GM21786 (cell line): ENCODE measurements around the gene MVB12B.

ENCODE experiments used
- ATAC-seq: cut with Tn5 transposase; IDR thresholded peaks from one replicate; pipeline ENCODE4 v1.9.1; 2021; ENCODE audit not compliant: unreplicated experiment

The MVB12B gene

DNA sequence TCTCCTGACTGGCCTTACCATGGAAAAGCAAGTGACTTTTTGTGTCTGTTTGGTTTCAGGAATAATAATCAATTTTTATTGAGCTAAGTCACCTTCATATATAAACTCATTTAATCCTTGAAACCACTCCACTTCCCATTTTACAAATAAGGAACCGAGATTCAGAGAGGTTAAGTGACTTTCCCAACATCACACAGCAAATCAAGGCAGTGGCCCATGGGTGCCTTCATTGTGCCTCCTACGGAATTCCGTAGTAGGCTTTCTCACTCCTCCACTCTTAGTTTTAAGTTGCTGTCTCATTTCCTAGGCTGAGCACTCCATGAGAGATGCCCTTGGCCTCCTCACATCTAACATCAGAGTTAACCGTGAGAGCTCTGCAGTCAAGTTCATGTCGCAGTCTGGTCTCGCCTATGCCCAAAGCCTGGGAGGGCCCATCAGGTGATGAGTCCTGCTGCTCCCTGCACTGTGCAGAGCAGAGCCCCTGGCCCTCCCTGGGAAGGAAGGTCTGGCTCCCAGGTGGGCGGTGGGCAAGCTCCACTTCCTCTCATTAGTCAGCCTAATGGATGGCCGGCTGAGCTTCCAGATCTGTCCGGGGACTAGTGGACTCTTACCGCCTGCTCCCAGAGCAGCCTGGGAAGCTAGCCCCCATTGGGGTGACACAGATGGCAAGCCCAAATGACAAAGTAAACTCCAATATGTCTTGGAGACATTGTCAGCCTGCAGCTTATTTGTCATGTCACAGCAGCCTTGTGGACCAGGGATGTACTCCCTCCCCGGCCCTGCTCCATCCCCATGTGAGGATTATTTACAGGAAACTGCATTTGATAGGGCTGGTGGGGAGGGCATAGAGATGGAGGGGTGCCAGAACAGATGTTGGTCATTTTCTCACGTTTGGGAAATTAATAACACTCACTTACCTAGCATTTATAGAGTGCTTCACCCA is 123.4 kb downstream of the MVB12B start:
- ATAC-seq, result no peak

DNA sequence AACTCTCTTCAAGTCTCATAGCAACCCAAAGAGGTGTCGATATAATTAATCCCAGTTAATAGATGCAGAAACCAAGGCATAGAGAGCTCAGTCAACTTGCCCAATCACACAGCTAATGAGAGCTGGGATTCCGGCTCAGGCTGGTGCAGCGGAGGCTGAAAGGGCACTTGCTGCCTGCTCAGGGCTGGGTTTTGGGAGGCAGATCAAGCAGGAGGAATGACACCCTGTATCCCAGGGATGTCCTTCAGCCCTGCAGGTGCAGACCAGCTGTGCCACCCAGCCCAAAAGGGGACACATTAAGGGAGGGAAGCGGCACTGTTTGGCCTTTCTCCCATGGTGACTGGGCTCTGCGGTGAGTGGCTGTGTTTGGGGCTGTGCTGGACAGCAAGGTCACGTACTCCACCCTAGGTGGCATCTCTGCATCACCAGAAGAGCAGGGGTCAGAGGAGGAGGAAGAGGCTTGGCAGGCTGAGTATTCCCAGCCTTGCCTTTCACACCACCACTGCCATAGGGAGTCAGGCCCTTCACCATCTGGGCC is 124.1 kb downstream of the MVB12B start:
- no peak for ATAC-seq

DNA sequence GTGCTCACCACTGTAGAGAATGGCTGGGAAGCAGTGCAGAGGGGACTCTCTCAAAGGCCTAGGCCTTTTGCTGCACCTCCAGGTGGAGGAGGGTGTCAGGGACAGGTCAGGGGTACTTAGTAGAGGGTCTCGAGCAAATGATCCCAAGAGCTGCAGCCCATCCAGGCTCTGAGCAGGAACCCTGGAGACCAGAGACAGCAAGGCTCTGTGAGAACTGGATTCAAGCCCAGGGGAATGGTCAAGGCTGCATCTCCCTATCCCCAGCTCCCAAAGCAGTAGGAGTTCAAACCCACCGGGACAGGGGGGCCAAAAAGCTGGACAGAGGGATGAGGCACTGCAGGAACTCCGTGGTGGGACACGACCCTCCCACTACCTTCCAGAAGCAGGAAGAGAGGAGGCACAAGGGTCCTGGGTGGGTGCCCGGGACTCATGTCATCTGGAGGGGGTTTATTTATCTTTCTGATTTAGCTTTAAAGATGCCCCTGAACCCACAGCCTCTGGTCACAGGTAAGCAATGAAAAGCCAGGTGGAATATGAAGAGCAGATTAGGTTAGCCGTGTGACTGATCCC is 124.8 kb downstream of the MVB12B start:
- ATAC-seq, result no peak

- no peak for ATAC-seq
Measured at GRCh38 chr9:126452106-126452505, 125.5 kb downstream of the MVB12B start.

- no peak for ATAC-seq
Measured at GRCh38 chr9:126453156-126453963, 126.7 kb downstream of the MVB12B start.

GRCh38 chr9:126454215-126454614 is 127.6 kb downstream of the MVB12B start:
- ATAC-seq, result no peak

DNA sequence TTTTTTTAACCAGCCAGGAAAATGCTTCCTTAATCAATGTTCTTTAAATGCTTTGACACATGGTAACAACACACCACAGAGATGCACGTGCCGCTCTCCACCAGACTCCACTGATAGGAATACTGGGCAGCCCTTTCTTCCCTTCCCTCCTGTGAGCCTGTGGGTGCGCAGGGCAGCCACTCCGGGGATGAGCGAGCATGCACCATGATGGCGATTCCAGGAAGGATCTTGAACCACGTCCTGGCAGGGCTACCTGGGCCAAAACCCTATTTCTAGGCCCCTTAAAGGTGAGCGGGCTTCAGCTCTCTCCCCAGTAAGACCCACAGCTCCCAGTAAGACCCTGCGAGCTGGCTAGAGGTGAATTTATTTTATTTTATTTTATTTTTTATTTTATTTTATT is 128.2 kb downstream of the MVB12B start:
- no peak for ATAC-seq

DNA sequence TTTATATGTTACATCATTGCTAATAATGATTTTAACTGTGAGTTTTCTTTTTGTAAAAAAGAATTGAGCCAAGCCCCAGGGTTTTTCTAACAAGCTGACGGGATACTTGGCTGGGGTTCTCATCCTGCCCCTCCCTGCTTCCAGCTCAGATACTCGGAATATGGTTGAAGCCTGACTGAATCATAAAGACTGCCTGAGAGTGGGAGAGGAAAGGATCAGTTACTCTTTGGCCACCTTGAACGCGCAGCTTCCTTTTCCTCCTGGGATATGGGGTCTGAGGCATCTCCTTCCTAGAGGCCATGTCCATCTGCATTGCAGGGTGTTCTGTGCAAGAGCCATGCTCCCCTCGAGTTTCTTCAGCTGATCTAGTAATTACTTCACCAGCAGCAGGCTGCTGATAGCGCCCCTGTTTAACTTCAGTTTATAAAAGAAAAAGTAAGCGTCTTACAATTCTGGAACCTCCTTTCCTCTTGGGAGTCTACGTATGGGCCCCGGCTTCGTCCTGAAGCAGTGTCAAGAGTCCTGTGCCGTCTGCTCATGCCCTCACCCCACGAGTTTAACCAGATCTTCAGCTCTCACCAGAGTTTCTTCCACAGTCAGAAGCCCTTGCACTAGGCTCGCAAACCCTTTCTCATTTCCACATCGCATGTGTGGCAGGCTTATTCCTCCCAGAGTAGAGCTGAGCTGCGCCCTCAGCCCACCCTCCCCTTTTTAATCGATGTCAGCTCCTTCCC is 130.0 kb downstream of the MVB12B start:
- no peak for ATAC-seq

- no peak for ATAC-seq
Measured at GRCh38 chr9:126457175-126457547, 130.5 kb downstream of the MVB12B start.

GRCh38 chr9:126457890-126458289 is 131.3 kb downstream of the MVB12B start:
- no peak for ATAC-seq

GRCh38 chr9:126459126-126459525 is 132.5 kb downstream of the MVB12B start:
- ATAC-seq, result no peak

GRCh38 chr9:126459546-126459945 is 132.9 kb downstream of the MVB12B start:
- ATAC-seq, result no peak

GRCh38 chr9:126459965-126460843 is 133.6 kb downstream of the MVB12B start:
- no peak for ATAC-seq

GRCh38 chr9:126461029-126461428 is 134.4 kb downstream of the MVB12B start:
- ATAC-seq, result no peak

DNA sequence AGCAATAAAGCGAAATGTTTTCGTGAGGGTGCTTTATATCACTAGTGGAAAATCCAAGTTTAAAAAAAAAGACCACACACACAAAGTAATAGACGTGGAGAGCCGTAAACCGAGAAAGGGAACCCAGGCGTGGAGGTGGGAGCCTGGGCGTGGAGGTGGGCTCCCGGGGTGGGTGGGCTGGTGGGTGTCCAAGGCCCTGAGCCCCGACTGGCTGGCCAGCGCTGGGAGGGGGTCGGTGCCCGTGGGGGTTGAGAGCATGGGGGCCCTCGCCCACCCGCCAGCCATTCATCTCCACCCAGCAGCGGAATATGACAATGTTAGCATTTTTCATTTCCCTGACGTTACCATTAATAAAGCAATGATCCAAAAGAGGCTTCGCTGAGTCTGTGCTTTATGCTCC is 135.0 kb downstream of the MVB12B start:
- ATAC-seq, result no peak

GRCh38 chr9:126462617-126463016 is 136.0 kb downstream of the MVB12B start:
- no peak for ATAC-seq

- ATAC-seq, result no peak
Measured at GRCh38 chr9:126463426-126463825, 136.8 kb downstream of the MVB12B start.

DNA sequence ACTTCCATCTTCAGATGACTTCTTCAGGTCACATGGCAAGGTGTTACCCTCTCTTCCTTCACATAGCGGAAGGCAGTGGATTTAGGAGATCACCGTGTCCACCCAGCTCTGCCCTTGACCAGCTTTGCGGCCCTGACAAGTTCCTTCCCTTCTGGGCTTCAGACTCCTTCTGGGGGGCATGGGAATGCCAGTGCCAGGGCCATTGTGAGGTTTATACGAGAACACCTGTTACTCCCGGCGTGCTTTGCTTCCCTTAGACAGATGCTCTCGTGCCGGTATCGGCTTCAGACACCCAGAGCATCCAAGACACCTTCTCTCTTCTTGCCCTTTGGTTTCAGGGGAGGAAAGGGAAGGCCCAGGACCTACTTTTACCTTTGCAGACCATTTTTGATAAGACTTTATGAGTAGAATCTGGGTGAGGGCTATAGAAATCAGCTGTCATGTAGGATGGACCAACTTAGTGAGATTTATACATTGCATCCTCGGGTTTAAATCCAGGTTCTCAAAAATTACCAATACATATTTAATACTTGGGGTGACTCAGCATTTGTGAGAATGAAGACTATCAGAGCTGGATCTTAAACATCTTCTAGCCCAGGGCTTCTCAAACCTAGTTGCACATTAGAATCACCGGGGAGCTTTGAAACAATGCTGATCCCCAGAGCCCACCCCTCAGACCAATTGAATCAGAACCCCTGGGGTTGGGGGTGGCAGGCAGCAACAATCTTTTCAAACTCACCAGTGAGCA is 138.2 kb downstream of the MVB12B start:
- ATAC-seq, result no peak

DNA sequence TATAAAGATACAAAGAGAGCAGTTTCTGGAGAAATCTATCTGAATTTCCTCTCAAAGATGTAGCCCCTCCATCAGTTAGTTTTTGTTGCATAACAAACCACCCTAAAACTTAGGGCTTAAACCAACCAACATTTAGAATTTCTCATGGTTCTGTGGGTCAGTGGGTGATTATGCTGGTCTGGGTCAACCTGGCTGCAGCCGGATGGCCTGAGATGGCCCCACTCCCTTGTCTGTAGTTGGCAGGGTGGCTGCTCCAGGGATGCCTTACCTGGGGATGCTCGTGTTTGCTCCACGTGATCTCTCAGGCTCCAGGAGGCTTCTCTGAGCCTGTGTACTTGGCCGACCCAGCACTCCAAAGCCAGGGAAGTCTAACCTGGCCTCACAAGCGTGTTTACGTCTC is 139.3 kb downstream of the MVB12B start:
- no peak for ATAC-seq
